NCI-H146 treated with DMSO at 0.1 percent for 48 hours (cell line): ENCODE results near the gene TKTL1.

Source experiments
- DNase-seq: peaks from one replicate; lab custom pipeline; 2025; ENCODE audit not compliant: unreplicated experiment; lab: John Stamatoyannopoulos, UW

TKTL1 gene

GRCh38 chrX:154373340-154374306, 78.0 kb downstream of the TKTL1 start:
- peak; percentile 86 for DNase-seq

- DNase-seq, result no peak
Observed at GRCh38 chrX:154374313-154375155, 78.9 kb downstream of the TKTL1 start, which contains the start of gene FLNA. Gene FLNA, minus strand, starts transcription at chrX:154374634. Its CDS starts 3,389 bp downstream, at chrX:154371245.

GRCh38 chrX:154375156-154375504, 79.5 kb downstream of the TKTL1 start:
- DNase-seq, result no peak

GRCh38 chrX:154376774-154377173, 81.2 kb downstream of the TKTL1 start:
- no peak for DNase-seq

- DNase-seq, result no peak
Observed at GRCh38 chrX:154378059-154378798, 82.6 kb downstream of the TKTL1 start.

GRCh38 chrX:154378799-154379568, 83.4 kb downstream of the TKTL1 start, which contains the start of gene EMD:
Gene EMD, plus strand, starts transcription at chrX:154379295. Its CDS starts 190 bp downstream, at chrX:154379485.
- DNase-seq, result peak; percentile 97

GRCh38 chrX:154379569-154379951, 84.0 kb downstream of the TKTL1 start:
- no peak for DNase-seq
